CD4-positive, alpha-beta T cell treated with Interleukin-15 for 1 hour (primary cell): Measurements from ENCODE around the gene SIGLEC5.
"Not testable (repeated sequence)": the region's sequence is repeated elsewhere in the genome, so short reads cannot be mapped to it uniquely, and the experiment has no call there.

Source experiments
- DNase-seq: peaks from one replicate; pipeline ENCODE4 v3.0.0-alpha.2; 2020

Gene SIGLEC5, protein sequence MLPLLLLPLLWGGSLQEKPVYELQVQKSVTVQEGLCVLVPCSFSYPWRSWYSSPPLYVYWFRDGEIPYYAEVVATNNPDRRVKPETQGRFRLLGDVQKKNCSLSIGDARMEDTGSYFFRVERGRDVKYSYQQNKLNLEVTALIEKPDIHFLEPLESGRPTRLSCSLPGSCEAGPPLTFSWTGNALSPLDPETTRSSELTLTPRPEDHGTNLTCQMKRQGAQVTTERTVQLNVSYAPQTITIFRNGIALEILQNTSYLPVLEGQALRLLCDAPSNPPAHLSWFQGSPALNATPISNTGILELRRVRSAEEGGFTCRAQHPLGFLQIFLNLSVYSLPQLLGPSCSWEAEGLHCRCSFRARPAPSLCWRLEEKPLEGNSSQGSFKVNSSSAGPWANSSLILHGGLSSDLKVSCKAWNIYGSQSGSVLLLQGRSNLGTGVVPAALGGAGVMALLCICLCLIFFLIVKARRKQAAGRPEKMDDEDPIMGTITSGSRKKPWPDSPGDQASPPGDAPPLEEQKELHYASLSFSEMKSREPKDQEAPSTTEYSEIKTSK

DNA sequence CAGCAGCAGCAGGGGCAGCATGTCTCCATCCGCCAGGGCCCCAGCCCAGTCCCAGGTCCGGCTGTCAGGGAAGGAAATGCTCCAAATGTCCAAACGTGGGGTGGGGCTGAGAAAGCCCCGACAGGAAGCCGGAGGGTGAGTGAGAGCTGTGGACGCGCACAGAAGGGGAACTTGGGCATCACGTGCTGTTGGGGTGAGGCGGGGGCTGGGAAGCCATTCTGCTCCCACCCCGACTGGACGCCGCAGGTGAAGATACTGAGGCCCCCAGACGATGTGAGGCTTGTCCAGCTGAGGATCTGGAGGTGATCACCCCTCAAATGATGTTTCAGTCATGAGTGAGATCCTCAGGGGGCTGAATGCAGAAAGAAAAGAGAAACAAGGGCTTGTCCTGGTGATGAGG is at the start of gene SIGLEC5:
SIGLEC5 (minus strand) TSS at position 87 of the 400 bp plus-strand sequence; CDS start at position 21, 66 bp downstream.
- peak; percentile 33 for DNase-seq

DNA sequence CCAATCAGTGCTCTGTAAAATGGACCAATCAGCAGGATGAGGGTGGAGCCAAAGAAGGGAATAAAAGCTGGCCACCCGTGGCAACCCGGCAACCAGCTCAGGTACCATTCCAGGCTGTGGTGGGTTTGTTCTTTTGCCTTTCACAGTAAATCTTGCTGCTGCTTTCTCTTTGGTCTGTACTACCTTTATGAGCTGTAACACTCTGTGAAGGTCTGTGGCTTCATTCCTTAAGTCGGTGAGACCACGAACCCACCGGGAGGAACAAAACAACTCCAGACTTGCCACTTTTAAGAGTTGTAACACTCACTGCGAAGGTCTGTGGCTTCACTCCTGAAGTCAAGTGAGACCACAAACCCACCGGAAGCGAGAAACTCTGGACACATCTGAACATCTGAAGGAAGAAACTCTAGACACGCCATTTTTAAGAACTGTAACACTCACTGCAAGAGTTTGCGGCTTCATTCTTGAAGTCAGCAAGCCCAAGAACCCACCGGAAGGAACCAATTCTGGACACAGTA is 46.4 kb upstream of the SIGLEC5 start:
- DNase-seq, result peak; percentile 39

DNA sequence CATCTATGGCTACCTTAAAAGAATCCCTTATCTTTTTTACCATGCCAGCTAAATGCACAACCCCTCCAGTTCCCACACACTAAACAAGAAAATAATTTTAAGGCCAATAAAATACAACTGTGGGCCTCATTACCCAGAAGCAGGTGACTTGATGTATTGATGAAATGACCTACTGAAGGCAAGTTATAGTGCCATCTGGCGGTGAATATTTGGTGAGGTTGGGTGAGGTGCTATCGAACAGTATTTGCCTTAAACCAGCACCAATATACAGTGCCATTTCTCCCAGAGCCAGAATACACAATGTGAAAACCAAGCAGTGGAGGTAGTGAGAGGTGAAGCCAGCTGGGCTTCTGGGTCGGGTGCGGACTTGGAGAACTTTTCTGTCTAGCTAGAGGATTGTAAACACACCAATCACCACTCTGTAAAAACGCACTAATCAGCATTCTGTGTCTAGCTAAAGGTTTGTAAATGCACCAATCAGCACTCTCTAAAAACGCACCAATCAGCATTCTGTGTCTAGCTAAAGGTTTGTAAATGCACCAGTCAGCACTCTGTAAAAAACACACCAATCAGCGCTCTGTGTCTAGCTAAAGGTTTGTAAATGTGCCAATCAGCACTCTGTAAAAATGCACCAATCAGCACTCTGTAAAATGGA is 45.8 kb upstream of the SIGLEC5 start:
- DNase-seq, result not testable (repeated sequence)

DNA sequence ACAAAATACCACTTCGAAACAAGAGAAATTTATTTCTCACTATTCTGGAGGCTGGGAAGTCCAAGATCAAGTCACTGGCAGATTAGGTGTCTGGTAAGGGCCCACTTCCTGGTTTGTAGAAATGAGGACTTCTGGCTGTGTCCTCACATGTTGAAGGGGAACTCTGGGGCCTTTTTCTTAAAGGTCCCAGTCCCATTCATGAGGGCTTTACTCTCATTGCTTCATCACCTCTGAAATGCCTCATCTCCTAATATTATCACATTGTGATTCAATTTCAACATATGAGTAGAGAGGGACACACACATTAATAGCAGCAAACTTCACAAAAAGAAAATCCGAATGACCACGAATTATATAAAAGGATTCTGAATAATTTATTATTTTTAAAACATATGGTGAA is 38.0 kb upstream of the SIGLEC5 start:
- DNase-seq, result no peak

DNA sequence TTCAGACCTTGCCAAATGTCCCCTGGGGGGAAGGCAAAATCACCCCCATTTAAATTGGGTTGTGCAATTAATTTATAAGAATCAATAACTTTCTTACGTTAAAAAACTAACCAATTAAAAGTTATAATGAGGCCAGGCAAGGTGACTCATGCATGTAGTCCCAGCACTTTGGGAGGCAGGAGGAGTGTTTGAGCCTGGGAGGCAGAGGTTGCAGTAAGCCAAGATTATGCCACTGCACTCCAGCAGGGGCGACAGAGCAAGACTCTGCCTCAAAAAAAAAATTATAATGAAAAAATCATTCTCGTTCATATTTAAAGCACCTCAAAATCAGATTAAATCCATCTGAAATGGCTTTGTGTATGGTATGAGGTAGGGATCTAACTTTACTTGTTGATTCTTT is 34.8 kb upstream of the SIGLEC5 start:
- DNase-seq, result no peak

DNA sequence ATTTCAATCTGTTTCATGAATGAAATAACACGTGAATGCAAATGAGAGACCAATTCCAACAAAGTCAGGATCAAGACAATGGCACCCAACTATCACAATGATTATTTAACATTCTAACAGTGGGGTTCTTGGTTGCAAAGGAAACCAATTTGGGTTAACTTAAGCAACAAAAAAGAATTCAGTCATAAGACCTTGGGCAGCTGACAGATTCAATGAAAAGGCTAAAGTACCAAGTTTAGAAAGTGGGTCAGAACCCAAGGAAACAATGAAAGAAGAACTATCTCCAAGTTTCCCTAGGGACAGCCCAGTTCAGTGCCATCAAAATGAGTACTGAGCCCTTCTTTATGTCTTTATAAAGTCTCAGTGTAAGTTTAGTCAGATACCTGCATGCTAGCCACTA is 33.9 kb upstream of the SIGLEC5 start:
- no peak for DNase-seq

DNA sequence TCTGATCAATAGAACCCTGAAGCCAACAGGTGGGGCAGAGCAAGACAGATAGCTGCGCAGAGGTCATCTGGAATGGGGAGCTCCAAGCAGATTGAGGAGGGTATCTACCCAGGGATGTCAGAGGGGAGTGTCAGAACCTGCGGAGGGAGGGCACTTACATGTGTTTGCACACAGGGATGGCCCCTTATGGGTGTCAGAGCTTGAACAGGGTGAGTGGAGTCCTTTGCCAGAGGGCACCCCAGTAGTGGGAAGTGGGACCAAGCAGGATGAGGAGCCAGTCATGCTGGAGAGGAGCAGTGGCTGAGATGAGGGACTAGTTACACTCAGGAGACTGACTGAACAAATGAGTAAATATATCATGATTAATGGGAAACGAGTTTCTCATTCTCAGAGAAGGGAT is 33.4 kb upstream of the SIGLEC5 start:
- DNase-seq, result no peak

DNA sequence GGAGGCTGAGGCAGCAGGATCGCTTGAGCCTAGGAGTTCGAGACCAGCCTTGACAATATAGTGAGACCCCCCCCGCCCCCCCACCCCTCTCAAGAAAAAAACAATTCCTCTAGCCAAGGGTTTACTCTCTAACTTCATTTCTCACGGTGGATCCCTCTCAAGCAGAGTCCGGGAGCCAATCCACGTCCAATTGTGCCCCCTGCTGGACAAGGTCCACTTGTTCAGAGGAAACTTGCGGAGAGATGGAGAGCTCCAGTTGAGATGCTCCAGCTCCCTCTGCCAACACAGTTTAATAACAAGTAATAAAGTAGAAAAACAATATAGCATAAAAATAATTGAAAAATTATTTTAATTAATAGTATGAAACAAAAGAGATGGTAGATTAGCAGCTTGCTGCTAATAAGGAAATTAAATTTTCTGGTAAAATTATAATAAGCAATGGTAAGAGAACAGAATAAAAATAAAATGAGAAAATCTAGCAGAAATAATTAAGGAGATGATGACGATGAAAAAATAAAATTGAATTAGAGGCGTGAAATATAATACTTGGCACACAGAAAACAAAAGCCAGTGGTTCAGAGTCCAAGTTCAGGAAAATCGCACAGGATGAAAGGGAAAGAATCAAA is 30.9 kb upstream of the SIGLEC5 start:
- DNase-seq, result peak; percentile 33

DNA sequence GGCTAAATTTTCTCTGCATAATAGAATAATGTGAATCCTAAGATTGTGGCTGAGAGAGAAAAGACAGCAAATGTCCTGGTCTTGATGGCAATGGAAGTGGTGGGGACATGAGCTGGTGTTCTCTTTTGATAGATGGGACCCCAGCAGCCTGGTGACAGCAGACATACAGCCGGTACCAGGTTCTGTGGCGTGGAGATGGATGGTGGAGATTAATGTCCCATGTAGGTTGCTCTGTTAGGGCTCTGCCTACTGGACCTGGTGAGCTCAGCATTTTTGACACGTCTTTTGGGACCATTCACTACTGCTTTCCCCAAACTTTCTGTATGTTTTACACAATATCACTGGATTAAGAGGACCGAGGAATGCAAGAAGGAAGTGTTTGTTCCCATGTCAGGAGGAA is 24.6 kb upstream of the SIGLEC5 start:
- no peak for DNase-seq

DNA sequence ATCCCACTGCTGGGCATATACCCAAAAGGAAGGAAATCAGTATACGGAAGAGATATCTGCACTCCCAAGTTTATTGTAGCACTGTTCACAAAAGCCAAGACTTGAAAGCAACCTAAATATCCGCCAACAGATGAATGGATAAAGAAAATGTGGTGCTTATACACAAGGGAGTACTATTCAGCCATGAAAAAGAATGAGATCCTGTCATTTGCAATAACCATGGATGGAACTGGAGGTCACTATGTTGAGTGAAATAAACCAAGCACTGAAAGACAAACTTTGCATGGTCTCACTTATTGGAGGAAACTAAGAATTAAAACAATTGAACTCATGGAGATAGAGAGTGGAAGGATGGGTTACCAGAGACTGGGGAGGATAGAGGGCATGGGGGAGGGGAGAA is 23.0 kb upstream of the SIGLEC5 start:
- DNase-seq, result no peak

DNA sequence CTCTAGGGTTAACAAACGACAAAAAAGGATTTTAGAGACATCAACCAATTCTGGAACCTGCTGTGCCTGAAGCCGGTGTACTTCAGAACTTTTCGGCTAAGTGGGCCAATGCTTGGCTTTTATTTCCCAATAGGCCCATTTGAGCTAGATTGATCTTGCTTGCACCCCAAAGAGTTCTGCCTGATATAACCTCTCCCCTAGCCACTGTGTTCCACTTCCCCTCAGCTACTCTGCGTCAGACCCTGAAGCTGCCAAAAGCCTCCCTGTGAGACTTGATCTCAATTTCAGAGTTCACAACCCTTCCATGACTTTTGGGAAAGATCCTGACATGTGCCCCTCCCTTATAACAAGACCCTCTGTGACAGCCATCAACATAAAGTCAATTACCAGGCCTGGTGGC is 22.1 kb upstream of the SIGLEC5 start:
- DNase-seq, result no peak

DNA sequence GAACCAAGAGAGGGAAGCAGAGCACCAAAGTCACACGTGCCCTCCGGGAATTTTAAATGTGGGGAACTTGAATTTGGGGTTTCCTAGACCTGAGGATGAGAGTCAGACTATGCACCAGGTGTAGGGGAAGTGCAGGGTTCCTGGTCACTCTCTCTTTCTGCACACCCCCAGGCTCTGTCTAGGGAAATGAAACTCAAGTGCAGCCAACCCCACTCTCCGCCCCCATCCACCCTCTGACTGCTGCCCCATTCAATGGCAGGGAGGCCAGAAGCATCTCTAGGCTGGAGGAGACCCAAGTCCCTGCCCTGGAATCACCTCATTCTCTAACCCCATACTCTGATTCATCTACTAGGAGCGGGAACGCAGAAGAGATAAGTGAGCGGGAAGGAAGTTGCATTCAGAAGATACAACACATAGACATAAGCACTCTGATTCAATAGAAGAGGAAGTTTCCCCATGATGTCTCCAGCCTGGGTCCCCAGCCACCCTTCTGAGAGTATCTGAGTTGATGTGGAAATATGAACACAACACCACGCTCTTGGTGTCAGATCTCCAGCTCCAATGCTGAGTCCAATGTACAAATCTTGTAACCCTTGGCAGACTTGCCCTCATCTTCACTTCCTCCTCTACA is 21.1 kb upstream of the SIGLEC5 start:
- peak; percentile 64 for DNase-seq

DNA sequence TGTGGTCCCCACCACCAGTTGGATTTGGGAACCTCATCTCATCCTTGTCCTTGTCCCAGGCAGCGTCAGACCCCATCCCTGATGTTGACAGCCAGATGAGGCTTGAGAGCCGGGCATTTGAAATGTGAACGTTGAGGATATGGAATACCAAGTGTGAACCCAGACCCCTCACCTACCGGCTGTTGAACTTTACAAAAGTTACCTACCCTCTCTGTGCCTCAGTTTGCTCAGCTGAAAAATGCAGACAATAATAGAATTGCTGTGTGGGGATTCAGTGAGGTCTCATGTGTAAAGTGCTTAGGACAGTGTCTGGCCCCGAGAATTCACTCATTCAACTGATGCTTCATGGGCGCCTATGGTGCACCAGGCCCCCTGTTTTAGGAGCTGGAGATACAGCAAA is 17.1 kb upstream of the SIGLEC5 start:
- DNase-seq, result no peak

DNA sequence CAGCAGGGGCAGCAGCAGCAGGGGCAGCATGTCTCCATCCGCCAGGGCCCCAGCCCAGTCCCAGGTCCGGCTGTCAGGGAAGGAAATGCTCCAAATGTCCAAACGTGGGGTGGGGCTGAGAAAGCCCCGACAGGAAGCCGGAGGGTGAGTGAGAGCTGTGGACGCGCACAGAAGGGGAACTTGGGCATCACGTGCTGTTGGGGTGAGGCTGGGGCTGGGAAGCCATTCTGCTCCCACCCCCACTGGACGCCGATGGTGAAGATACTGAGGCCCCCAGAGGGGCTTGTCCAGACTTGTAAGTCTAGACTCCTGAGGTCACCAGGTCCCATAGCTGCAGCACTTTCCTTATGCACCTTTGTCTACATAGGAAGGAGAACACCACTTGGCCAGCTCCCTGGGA is 16.5 kb upstream of the SIGLEC5 start, which contains the start of gene SIGLEC14:
SIGLEC14 (minus strand) TSS at position 96 of the 400 bp plus-strand sequence; CDS start at position 30, 66 bp downstream.
- DNase-seq, result not testable (repeated sequence)

DNA sequence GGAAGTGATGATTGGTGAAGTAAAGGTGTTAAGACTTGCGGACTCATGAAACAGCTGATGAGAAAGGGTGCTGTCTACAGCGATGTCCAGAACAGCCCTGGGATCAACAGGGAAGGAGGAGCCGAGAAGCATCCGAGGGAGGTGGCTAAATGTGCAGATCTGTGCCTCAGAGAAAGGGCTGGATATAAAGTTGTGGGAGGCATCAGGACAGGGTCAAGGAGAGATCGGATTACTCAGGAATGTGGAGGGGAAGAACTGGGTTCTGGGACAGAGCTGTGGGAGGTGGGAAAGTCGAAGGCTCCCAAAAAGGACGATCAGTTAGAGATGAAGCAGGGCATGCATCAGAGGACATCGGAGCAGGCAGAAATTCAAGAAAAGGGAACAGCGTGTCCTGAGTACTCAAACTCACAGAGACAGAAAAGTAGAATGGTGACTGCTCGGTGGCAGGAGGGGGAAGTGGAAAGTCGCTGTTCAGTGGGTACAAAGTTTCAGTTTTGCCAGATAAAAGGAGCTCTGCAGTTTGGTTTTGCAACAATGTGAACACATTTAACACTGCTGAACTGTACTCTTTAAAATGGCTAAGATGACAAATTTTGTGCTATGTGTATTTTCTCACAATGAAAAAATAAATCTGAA is 14.6 kb upstream of the SIGLEC5 start:
- DNase-seq, result no peak

DNA sequence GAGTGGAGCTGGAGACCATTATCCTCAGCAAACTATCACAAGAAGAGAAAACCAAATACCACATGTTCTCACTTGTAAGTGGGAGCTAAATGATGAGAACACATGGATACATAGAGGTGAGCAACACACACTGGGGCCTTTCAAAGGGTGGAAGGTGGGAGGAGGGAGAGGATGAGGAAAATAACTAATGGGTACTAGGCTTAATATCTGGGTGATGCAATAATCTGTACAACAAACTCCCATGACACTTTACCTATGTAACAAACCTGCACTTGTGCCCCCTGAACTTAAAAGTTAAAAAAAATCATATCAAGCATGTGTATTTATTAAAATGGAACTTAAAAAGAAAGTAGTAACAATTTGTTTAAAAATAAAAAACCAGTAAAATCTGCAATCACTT is 11.4 kb upstream of the SIGLEC5 start:
- no peak for DNase-seq

DNA sequence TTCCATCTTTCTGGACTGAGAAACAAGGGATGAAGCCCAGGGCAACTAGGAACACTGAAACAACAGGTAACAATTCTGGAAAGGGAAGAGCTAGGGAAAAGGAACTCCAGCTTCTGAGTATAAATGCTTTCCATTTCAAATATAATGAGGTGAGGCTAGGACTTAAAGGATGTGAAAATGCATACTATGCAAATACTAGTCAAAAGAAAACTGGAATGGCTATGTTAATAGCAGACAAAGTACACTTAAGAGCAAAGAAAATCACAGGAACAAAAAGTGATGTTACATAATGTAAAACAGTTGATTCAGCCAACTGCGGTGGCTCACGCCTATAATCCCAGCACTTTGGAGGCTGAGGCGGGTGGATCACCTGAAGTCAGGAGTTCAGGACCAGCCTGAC is 10.2 kb upstream of the SIGLEC5 start:
- no peak for DNase-seq

DNA sequence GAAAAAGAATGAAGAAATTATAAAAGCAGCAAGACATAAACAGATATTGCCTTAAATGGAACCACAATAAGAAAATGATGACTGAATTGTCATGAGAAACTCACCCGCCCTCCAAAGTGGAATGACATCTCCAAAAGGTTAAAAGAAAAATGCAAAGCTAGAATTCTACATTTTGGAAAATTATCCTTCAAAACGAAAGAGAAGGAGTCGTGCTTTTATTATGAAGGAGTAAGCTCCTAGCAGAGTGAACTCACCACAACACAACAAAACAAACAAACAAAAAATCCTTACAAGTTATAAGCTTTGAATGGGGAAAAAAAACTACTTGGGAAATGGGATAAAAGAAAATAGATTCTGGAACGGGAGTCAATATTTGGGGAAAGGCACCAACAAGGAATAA is 9.7 kb upstream of the SIGLEC5 start:
- no peak for DNase-seq

DNA sequence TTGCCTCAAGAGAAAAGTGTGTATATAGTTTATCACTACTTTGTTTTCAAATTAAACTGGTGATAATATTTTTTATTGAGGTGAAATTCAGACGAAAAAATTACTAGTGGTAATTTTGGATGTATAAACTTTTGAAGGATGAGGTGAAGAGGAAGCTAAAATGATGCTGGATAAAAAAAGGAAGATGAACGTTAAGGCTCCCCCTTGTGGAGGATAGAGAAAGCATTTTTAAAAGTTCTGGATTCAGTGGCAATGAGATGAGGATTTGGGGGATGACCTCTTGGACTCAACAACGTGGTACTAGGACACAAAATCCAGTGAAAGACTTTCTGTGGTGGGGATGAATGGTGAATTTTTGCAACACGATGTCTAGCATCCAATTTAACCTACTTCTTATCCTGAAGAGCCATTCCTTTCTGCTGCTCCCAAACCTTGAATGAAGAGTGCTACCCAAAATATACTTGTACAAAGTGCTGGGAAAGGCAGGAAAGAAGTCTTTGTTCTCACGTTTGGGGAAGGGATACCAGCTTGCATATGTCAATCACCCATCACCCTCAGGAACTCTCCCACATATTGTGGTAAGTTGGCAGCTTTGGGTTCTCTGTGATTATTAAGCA is 7.3 kb upstream of the SIGLEC5 start:
- DNase-seq, result no peak

DNA sequence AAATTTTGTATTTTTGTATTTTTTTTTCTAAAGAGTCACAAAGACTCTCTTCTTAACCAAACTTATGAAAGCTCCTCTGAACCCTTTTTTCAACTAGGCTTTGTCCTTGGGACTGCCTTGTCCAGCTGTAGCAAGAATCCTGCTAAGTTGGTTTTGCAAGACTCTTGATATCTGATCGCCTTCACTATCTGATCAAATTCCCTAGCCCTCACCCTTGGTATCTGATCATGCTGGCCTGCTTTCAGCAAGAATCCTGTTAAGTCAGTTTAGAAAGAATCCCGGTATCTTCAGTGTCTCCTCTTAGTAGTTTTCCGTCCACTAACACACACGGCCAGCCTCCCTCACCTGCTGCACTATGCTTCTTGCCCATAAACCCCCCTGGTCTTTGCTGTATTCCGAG is 1.9 kb upstream of the SIGLEC5 start:
- DNase-seq, result no peak

DNA sequence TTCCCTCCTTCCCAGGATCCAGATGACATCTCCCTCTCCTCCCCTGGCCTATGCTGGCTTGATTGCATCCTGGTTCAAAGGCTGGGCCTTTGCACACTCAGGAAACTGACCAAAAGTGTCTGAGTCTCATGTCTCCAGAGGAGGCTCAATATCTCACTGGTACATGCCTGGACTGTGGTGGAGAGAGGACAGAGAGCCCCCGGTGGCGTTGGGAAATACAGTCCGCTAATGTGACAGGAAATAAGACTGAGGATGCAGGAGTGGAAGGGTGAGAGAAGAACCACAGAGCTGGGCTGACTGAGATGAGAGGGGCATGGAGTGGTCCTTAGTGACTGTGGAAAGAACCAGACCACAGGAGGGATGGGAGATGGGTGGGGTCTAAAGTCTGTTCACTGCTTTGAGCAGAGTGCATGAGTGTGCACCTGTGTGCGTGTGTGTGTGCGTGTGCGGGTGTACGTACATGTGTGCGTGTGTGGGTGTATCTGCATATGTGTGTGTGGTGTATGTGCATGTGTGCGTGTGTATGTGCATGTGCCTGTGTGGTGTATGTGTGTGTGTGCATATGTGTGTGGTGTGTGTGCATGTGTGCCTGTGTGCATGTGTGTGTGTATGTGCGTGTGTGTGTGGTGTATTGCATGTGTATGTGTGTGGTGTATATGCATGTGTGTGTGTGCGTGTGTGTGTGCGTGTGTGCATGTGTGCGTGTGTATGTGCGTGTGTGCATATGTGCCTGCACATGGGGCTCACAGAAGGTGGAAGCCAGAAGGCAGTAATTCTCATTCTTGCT is 1.9 kb downstream of the SIGLEC5 start:
- DNase-seq, result no peak
